ENCODE data around the gene TNFRSF12A. TPM values are rescaled to one million over a fixed set of nuclear protein-coding genes. Genes with fewer than 3 reads are reported as not detected.

Gene TNFRSF12A
- total RNA-seq, 1 experiment from 2014 or later = 62.5 TPM

GRCh38 chr16:3071655-3072054, 51.5 kb downstream of the TNFRSF12A start:
- CTCF ChIA-PET = no interaction called here
- BruUV-seq (replicated peaks) = no TSS peak
- Mint-ChIP-seq H3K4me3 (ENCODE audit: unreplicated experiment) (no peak overlapping the region), H3K27me3 (ENCODE audit: insufficient read depth, unreplicated experiment) (peaks cover 8% of the 10 kb centered on the region), H3K27ac (ENCODE audit: unreplicated experiment) (no peak overlapping the region), H3K4me1 (ENCODE audit: low read depth, unreplicated experiment) (peaks cover 9% of the 10 kb centered on the region), H3K36me3 (ENCODE audit: insufficient read depth, unreplicated experiment) (peaks cover 12% of the 10 kb centered on the region), H3K9me3 (ENCODE audit: unreplicated experiment) (no peaks in the 10 kb centered on the region)
- TF ChIP-seq CTCF (IDR thresholded peaks at IDR 0.05; ENCODE audit: insufficient read depth in 1 of 2, low read depth in 1 of 2, low read length in 1 of 2, severe bottlenecking in 1 of 2, unreplicated experiment in 1 of 2) = no peak
- Histone ChIP-seq H3K4me3 (ENCODE audit: low read depth, low read length) (no peak overlapping the region), H3K9me3 (no peaks in the 10 kb centered on the region), H3K36me3 (ENCODE audit: control insufficient read depth, insufficient read depth, low read length) (no peaks in the 10 kb centered on the region), H3K4me1 (no peaks in the 10 kb centered on the region), H3K27me3 (replicated peaks; ENCODE audit: control insufficient read depth, insufficient read depth, low read length) (no peaks in the 10 kb centered on the region)
- POLR2A ChIA-PET = no interaction called here
- no peak for DNase-seq
- intact Hi-C loops (cut with micrococcal nuclease; ENCODE audit: unreplicated experiment) = no loop called here

Other genes with a start within 250 kb of the TNFRSF12A start
- 175 and 184 TPM in 2 replicates for gene ELOB, start 243.1 kb upstream of the TNFRSF12A start, total RNA-seq (2022)
- not detected in 2 replicates for gene PRSS33, start 232.8 kb upstream of the TNFRSF12A start, total RNA-seq (2022)
- gene PRSS41, start 221.9 kb upstream of the TNFRSF12A start, total RNA-seq (2022) = not detected in 2 replicates
- gene PRSS21, start 203.1 kb upstream of the TNFRSF12A start, total RNA-seq (2022) = not detected in 2 replicates
- gene ZG16B, start 190.1 kb upstream of the TNFRSF12A start, total RNA-seq (2022) = 0.34 TPM in 1 of 2 replicates, not detected in the other
- gene PRSS22, start 162.2 kb upstream of the TNFRSF12A start, total RNA-seq (2022) = 131 TPM in 2 replicates
- gene FLYWCH2, start 137.2 kb upstream of the TNFRSF12A start, total RNA-seq (2022) = 26.0 and 28.7 TPM in 2 replicates
- 23.3 and 27.9 TPM in 2 replicates for gene FLYWCH1, start 108.4 kb upstream of the TNFRSF12A start, total RNA-seq (2022)
- gene KREMEN2, start 56.1 kb upstream of the TNFRSF12A start, total RNA-seq (2022) = 1.9 and 2.2 TPM in 2 replicates
- 12.0 and 13.4 TPM in 2 replicates for gene PAQR4, start 51.0 kb upstream of the TNFRSF12A start, total RNA-seq (2022)
- 63.3 and 73.7 TPM in 2 replicates for gene PKMYT1, start 39.9 kb upstream of the TNFRSF12A start, total RNA-seq (2022)
- gene CLDN9, start 7.4 kb upstream of the TNFRSF12A start, total RNA-seq (2022) = 0.79 and 0.91 TPM in 2 replicates
- gene CLDN6, start 2.2 kb upstream of the TNFRSF12A start, total RNA-seq (2022) = 9.0 and 12.9 TPM in 2 replicates
- 40.8 and 44.9 TPM in 2 replicates for gene HCFC1R1, start 3.6 kb downstream of the TNFRSF12A start, total RNA-seq (2022)
- gene THOC6, start 3.7 kb downstream of the TNFRSF12A start, total RNA-seq (2022) = 46.0 and 48.0 TPM in 2 replicates
- 10.6 and 11.1 TPM in 2 replicates for gene BICDL2, start 16.6 kb downstream of the TNFRSF12A start, total RNA-seq (2022)
- 0.11 and 0.14 TPM in 2 replicates for gene MMP25, start 26.2 kb downstream of the TNFRSF12A start, total RNA-seq (2022)
- 149 and 165 TPM in 2 replicates for gene IL32, start 45.3 kb downstream of the TNFRSF12A start, total RNA-seq (2022)
- gene ZSCAN10, start 78.9 kb downstream of the TNFRSF12A start, total RNA-seq (2022) = not detected in 2 replicates
- gene ZNF205, start 92.2 kb downstream of the TNFRSF12A start, total RNA-seq (2022) = 10.3 and 13.5 TPM in 2 replicates
- gene ZNF213, start 114.7 kb downstream of the TNFRSF12A start, total RNA-seq (2022) = 5.3 and 5.5 TPM in 2 replicates
- gene OR1F1, start 167.8 kb downstream of the TNFRSF12A start, total RNA-seq (2022) = not detected in 2 replicates
- gene ZNF200, start 214.8 kb downstream of the TNFRSF12A start, total RNA-seq (2022) = 11.3 and 12.1 TPM in 2 replicates
- gene MEFV, start 236.3 kb downstream of the TNFRSF12A start, total RNA-seq (2022) = not detected in 2 replicates

Measured in Caco-2 (cell line).